DMS 273 (cell line): ENCODE results near the gene IFIT1B.
"Not testable (repeated sequence)": the region's sequence is repeated elsewhere in the genome, so short reads cannot be mapped to it uniquely, and the experiment has no call there.

Experiments
- DNase-seq: peaks from one replicate; lab custom pipeline; 2025; ENCODE audit not compliant: unreplicated experiment; lab: John Stamatoyannopoulos, UW

The IFIT1B gene

GRCh38 chr10:89373916-89374711 is 3.7 kb upstream of the IFIT1B start:
- DNase-seq, result peak; percentile 12

GRCh38 chr10:89374713-89375141 is 3.1 kb upstream of the IFIT1B start:
- no peak for DNase-seq

- no peak for DNase-seq
These were observed 1.2 kb downstream of the IFIT1B start for GRCh38 chr10:89379103-89379502.

- no peak for DNase-seq
These were observed 4.9 kb downstream of the IFIT1B start for GRCh38 chr10:89382757-89383156.

GRCh38 chr10:89384474-89385340 is 6.9 kb downstream of the IFIT1B start:
- DNase-seq, result no peak

- no peak for DNase-seq
These were observed 10.9 kb downstream of the IFIT1B start for GRCh38 chr10:89388806-89389205.

- DNase-seq, result peak; percentile 33
These were observed 11.4 kb downstream of the IFIT1B start for GRCh38 chr10:89389254-89389653.

GRCh38 chr10:89390476-89391225 is 12.8 kb downstream of the IFIT1B start:
- DNase-seq, result peak; percentile 38

GRCh38 chr10:89391226-89391576 is 13.3 kb downstream of the IFIT1B start:
- DNase-seq, result not testable (repeated sequence)

GRCh38 chr10:89391907-89392756 is 14.3 kb downstream of the IFIT1B start, which contains the start of gene IFIT1:
Gene IFIT1 (plus strand): TSS chr10:89392623. CDS start chr10:89392713, 90 bp downstream.
- peak; percentile 64 for DNase-seq

GRCh38 chr10:89392974-89393373 is 15.1 kb downstream of the IFIT1B start:
- DNase-seq, result peak; percentile 5

- DNase-seq, result no peak
These were observed 16.0 kb downstream of the IFIT1B start for GRCh38 chr10:89393898-89394297.

- DNase-seq, result no peak
These were observed 17.3 kb downstream of the IFIT1B start for GRCh38 chr10:89395141-89395540.

GRCh38 chr10:89398003-89398749 is 20.3 kb downstream of the IFIT1B start:
- DNase-seq, result no peak

- no peak for DNase-seq
These were observed 22.1 kb downstream of the IFIT1B start for GRCh38 chr10:89399956-89400355.

- DNase-seq, result no peak
These were observed 25.2 kb downstream of the IFIT1B start for GRCh38 chr10:89403043-89403442.

GRCh38 chr10:89404104-89405047 is 26.5 kb downstream of the IFIT1B start:
- no peak for DNase-seq

GRCh38 chr10:89406178-89406577 is 28.3 kb downstream of the IFIT1B start:
- not testable (repeated sequence) for DNase-seq
